GM12872 (cell line): ENCODE measurements around the gene OR1F1.

Source experiments
- CTCF ChIP-seq: IDR thresholded peaks from 3 replicates; pipeline ENCODE4 v1.5.1; 2011; ENCODE audit warnings: low read depth, mild to moderate bottlenecking, low read length, moderate library complexity; ENCODE audit not compliant: insufficient read depth

The OR1F1 gene

GRCh38 chr16:3164121-3164991, 23.6 kb upstream of the OR1F1 start:
- no peak for TF ChIP-seq CTCF

GRCh38 chr16:3165111-3165822, 22.7 kb upstream of the OR1F1 start:
- TF ChIP-seq CTCF, result no peak

GRCh38 chr16:3166505-3166886, 21.5 kb upstream of the OR1F1 start:
- TF ChIP-seq CTCF, result no peak

- no peak for TF ChIP-seq CTCF
These were observed 17.4 kb upstream of the OR1F1 start for GRCh38 chr16:3170440-3171180.

GRCh38 chr16:3171181-3171854, 16.7 kb upstream of the OR1F1 start:
- no peak for TF ChIP-seq CTCF

- no peak for TF ChIP-seq CTCF
These were observed 16.0 kb upstream of the OR1F1 start for GRCh38 chr16:3171855-3172593.
